ENCODE data around the gene SSR4.
"Not testable (repeated sequence)": the region's sequence is repeated elsewhere in the genome, so short reads cannot be mapped to it uniquely, and the experiment has no call there.

Gene SSR4

DNA sequence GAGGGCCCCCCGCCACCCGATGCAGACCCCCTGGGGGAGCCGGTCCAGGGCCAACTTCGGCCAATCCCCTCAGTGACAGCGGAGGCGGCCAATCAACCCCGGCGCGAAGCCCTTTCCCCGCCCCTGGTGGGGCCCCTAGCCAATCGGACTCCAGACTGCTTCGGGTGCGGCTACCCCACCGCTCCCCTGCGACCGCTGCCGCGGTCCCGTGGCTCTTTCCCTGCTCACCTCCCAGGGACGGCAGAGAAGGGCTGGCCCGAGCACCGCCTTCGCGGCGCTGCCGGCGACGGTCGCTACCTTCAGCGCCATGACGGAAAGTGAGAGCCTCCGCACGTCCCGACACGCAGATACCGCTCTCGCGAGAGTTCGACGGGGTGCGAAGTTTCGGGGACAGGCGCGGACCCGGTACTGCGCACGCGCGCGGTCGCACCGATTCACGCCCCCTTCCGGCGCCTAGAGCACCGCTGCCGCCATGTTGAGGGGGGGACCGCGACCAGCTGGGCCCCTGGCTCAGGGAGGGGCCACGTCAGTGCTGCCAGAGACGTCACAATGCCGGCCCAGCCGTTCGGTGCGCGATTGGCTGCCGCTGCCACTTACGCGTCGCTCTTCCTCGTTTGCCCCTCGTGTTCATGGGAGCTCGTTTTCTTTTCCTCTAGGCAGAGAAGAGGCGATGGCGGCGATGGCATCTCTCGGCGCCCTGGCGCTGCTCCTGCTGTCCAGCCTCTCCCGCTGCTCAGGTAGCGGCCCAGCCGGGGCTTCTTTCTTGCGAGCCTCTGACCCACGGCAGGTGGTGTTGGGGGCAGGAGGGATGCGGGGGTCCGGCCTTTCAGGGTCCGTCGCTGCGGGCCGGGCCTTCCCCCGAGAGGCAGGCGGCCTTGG is at the start of gene SSR4, which contains the start of gene IDH3G:
TSS of gene SSR4 (plus strand) at position 651 of the 879 bp plus-strand sequence. CDS start at position 671, 20 bp downstream.
TSS of gene IDH3G (minus strand) at position 358 of the 879 bp plus-strand sequence. CDS start at position 309, 49 bp downstream.
- H3K79me2 ChIP-seq (ENCODE audit: insufficient read depth, low read depth): peaks cover 30% of the 10 kb centered on the region
- H2AFZ ChIP-seq (ENCODE audit: low read depth): peak within 1 kb of the TSS; percentile 52
- peak within 1 kb of the TSS; percentile 64 for H3K4me2 ChIP-seq
- peaks cover 8% of the 10 kb centered on the region for H3K4me1 ChIP-seq (ENCODE audit: low read depth, poor library complexity, severe bottlenecking)
- H4K20me1 ChIP-seq (ENCODE audit: insufficient read depth): no peaks in the 10 kb centered on the region
- peak within 1 kb of the TSS; percentile 63 for H3K27ac ChIP-seq
- no peak within 1 kb of the TSS for H3K4me3 ChIP-seq (IDR thresholded peaks at IDR 0.05; ENCODE audit: insufficient read depth, low read depth, low read length)
- no peaks in the 10 kb centered on the region for H3K27me3 ChIP-seq (ENCODE audit: insufficient read depth, low read depth)
- TF ChIP-seq, protein P1, sequence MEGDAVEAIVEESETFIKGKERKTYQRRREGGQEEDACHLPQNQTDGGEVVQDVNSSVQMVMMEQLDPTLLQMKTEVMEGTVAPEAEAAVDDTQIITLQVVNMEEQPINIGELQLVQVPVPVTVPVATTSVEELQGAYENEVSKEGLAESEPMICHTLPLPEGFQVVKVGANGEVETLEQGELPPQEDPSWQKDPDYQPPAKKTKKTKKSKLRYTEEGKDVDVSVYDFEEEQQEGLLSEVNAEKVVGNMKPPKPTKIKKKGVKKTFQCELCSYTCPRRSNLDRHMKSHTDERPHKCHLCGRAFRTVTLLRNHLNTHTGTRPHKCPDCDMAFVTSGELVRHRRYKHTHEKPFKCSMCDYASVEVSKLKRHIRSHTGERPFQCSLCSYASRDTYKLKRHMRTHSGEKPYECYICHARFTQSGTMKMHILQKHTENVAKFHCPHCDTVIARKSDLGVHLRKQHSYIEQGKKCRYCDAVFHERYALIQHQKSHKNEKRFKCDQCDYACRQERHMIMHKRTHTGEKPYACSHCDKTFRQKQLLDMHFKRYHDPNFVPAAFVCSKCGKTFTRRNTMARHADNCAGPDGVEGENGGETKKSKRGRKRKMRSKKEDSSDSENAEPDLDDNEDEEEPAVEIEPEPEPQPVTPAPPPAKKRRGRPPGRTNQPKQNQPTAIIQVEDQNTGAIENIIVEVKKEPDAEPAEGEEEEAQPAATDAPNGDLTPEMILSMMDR (conservative IDR thresholded peaks at IDR 0.05; ENCODE audit: low read depth, low read length): no peak
- H3K36me3 ChIP-seq (ENCODE audit: insufficient read depth): no peaks in the 10 kb centered on the region
- peak within 1 kb of the TSS; percentile 75 for H3K9ac ChIP-seq

DNA sequence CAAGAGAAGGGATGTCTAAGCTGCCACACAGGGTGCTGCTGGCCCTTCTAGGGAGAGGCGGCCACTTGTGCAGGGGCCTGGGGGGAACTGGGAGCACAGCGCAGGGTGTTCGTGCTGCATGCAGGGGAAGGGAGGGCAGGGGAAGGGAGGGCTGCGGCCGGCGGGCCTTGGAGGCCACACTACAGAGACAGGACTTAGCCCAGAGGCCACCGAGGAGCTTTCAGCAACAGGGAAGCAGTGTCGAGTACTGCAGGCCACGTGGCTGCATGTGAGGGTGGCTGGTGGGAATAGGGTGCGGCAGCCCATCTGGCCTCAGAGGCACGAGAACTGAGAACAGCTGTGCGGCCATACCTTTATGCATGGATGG is 49.4 kb upstream of the SSR4 start:
- H3K36me3 ChIP-seq (ENCODE audit: insufficient read depth); H3K27me3 ChIP-seq (ENCODE audit: insufficient read depth, low read depth); H3K4me1 ChIP-seq (ENCODE audit: low read depth, poor library complexity, severe bottlenecking); H3K9ac ChIP-seq; H3K27ac ChIP-seq; H4K20me1 ChIP-seq (ENCODE audit: insufficient read depth); H3K4me2 ChIP-seq; H3K4me3 ChIP-seq (IDR thresholded peaks at IDR 0.05; ENCODE audit: insufficient read depth, low read depth, low read length); H3K79me2 ChIP-seq (ENCODE audit: insufficient read depth, low read depth); H2AFZ ChIP-seq (ENCODE audit: low read depth): not testable (repeated sequence)

DNA sequence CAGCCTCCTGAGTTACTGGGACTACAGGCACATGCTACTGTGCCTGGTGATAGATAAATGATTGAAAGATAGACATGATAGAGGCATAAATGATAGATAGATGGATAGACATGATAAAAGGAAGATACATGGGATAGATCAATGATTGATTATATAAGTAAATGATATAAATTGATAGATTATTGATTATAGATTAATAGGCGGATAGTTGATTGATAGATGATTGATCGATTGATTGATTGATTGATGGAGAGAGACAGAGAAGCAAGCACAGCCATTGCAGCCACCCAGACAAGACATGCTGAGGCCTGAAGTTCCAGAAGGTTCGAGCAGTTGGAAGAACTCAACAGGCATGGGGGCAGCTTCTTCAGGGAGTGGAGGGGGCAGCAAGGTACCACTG is 48.1 kb upstream of the SSR4 start:
- TF ChIP-seq, protein P1 (conservative IDR thresholded peaks at IDR 0.05; ENCODE audit: low read depth, low read length): no peak
- H4K20me1 ChIP-seq (ENCODE audit: insufficient read depth): no peaks in the 10 kb centered on the region
- no peak overlapping the region for H3K4me3 ChIP-seq (IDR thresholded peaks at IDR 0.05; ENCODE audit: insufficient read depth, low read depth, low read length)
- H2AFZ ChIP-seq (ENCODE audit: low read depth): no peak overlapping the region
- no peaks in the 10 kb centered on the region for H3K36me3 ChIP-seq (ENCODE audit: insufficient read depth)
- H3K79me2 ChIP-seq (ENCODE audit: insufficient read depth, low read depth): no peaks in the 10 kb centered on the region
- H3K27me3 ChIP-seq (ENCODE audit: insufficient read depth, low read depth): no peaks in the 10 kb centered on the region
- no peak overlapping the region for H3K27ac ChIP-seq
- H3K9ac ChIP-seq: no peak overlapping the region
- no peak overlapping the region for H3K4me2 ChIP-seq
- no peaks in the 10 kb centered on the region for H3K4me1 ChIP-seq (ENCODE audit: low read depth, poor library complexity, severe bottlenecking)

DNA sequence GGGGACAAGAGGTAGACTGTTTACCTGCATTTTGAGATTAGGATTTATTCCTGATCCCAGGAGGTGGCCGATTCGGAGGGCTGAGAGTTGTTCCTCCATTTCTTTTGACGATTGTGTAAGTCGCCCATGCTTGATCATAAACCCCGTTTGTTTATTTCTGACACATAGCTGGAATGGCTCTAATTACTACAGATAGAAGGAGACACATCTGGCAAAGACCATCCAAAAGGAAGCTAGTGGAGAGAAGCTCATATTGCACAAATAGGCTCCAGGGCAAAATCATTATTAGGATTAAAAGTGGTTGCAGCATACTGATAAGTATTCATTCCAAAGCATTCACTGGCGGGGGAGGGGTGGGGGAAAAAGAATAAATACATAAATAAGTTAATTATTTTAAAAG is 47.5 kb upstream of the SSR4 start:
- H3K4me1 ChIP-seq (ENCODE audit: low read depth, poor library complexity, severe bottlenecking); H3K36me3 ChIP-seq (ENCODE audit: insufficient read depth); H3K27ac ChIP-seq; H2AFZ ChIP-seq (ENCODE audit: low read depth); H4K20me1 ChIP-seq (ENCODE audit: insufficient read depth); H3K27me3 ChIP-seq (ENCODE audit: insufficient read depth, low read depth); H3K79me2 ChIP-seq (ENCODE audit: insufficient read depth, low read depth); H3K9ac ChIP-seq; H3K4me2 ChIP-seq; H3K4me3 ChIP-seq (IDR thresholded peaks at IDR 0.05; ENCODE audit: insufficient read depth, low read depth, low read length): not testable (repeated sequence)

DNA sequence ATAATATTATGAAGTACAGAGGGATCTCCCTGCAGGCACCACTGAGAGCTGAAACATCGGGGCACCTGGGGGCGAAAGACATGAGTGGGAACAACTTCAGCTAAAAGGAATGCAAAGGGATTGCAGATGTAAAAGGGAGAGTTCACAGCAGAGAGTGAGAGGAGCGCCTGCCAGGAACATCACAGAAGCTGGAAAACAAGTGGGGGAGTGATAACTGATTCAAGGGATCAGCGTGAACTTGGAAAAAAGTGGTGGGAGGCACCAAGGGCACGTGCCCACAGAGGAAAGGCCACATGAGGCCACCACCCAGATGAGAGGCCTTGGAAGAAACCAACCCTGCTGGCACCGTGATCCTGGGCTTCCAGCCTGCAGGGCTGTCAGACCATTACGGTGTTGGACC is 45.5 kb upstream of the SSR4 start:
- H3K27ac ChIP-seq; H3K79me2 ChIP-seq (ENCODE audit: insufficient read depth, low read depth); H3K27me3 ChIP-seq (ENCODE audit: insufficient read depth, low read depth); H3K9ac ChIP-seq; H3K4me3 ChIP-seq (IDR thresholded peaks at IDR 0.05; ENCODE audit: insufficient read depth, low read depth, low read length); H3K36me3 ChIP-seq (ENCODE audit: insufficient read depth); H4K20me1 ChIP-seq (ENCODE audit: insufficient read depth); H3K4me1 ChIP-seq (ENCODE audit: low read depth, poor library complexity, severe bottlenecking); H2AFZ ChIP-seq (ENCODE audit: low read depth); H3K4me2 ChIP-seq: not testable (repeated sequence)
